ENCODE data around the gene GNS. TPM values are rescaled to one million over a fixed set of nuclear protein-coding genes. Genes with fewer than 3 reads are reported as not detected.
"Not testable (repeated sequence)": the region's sequence is repeated elsewhere in the genome, so short reads cannot be mapped to it uniquely, and the experiment has no call there.

The GNS gene
- total RNA-seq, result 100 to 1,000 TPM in 1 of 2 donors, 10 to 100 TPM in 1; 76.5 to 106 TPM

DNA sequence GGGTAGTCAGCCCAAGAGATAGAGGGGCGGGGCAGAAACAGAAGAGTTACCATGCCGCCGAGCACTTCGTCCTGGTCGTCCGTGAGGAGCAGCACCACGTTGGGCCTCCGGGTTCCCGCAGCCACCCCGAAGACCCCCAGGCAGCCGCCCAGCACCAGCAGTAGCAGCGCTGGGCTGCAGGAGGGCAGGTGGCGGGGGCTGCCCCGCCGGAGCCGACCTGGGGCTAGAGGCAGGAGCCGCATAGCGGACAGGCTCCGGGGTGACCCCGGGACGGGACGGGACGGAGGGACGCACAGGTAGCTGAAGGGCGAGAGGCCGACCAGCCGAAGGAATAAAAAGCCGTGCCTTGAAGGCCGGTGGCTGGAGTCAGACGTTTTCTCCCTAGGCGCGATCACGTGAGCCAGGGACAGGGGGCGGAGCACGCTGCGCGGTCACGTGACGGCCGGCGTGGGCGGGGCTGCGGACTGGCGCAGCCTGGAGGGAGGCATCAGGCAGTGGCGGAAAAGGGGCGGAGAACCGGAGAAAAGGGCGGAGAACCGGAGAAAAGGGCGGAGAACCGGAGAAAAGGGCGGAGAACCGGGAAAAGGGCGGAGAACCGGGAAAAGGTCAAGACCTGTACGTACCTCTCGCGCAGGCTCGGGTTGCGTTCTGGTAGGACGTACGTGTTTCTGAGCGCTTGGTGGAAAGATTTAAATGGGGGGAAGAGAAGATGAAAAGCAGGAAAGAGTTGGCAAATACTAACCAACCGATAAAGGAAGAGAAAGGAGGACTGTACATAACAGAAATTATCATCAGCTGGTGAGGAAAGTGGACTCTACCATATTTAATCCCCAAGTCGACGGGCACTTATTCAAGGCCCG, at the start of gene GNS:
Gene GNS, minus strand, starts transcription at position 372 of the 860 bp plus-strand sequence. Its CDS starts 130 bp downstream, at position 242.
- Histone ChIP-seq H3K4me3 (peak within 1 kb of the TSS; percentile 70 to 97), H3K4me1 (peaks cover 0 to 23% of the 10 kb centered on the region in 2 donors), H3K9me3 (no peaks in the 10 kb centered on the region), H3K27me3 (no peaks in the 10 kb centered on the region), H3K36me3 (no peaks in the 10 kb centered on the region), H3K27ac (peak within 1 kb of the TSS; percentile 92)
- DNase-seq (ENCODE audit: low spot score), result peak; percentile 96
- TF ChIP-seq, protein P1, sequence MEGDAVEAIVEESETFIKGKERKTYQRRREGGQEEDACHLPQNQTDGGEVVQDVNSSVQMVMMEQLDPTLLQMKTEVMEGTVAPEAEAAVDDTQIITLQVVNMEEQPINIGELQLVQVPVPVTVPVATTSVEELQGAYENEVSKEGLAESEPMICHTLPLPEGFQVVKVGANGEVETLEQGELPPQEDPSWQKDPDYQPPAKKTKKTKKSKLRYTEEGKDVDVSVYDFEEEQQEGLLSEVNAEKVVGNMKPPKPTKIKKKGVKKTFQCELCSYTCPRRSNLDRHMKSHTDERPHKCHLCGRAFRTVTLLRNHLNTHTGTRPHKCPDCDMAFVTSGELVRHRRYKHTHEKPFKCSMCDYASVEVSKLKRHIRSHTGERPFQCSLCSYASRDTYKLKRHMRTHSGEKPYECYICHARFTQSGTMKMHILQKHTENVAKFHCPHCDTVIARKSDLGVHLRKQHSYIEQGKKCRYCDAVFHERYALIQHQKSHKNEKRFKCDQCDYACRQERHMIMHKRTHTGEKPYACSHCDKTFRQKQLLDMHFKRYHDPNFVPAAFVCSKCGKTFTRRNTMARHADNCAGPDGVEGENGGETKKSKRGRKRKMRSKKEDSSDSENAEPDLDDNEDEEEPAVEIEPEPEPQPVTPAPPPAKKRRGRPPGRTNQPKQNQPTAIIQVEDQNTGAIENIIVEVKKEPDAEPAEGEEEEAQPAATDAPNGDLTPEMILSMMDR (IDR thresholded peaks at IDR 0.05), result no peak

DNA sequence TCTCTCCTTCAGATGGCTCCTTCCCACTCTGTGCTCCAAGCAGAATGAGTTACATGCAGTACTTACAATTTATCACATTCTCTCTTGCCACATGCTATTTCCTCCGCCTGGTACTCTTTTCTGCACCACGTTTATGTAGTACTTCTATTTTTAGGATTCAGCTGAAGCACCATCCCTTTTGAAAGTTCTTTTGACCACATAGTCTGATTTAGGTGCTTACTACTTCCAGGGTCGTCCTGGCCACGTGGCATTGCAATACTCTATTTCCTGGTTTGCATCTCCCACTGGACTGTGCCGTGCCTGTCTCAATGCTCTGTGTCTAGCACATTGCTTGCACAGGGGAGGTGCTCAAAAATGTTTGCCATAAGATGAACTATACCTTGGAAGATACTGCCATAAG, 48.9 kb upstream of the GNS start:
- TF ChIP-seq, protein P1 (IDR thresholded peaks at IDR 0.05), result no peak
- no peaks in the 10 kb centered on the region for H3K9me3 ChIP-seq
- H3K27ac ChIP-seq, result no peak overlapping the region
- H3K4me1 ChIP-seq, result no peaks in the 10 kb centered on the region
- H3K36me3 ChIP-seq, result no peaks in the 10 kb centered on the region
- H3K27me3 ChIP-seq, result no peaks in the 10 kb centered on the region
- DNase-seq (ENCODE audit: low spot score), result no peak
- no peak overlapping the region for H3K4me3 ChIP-seq

DNA sequence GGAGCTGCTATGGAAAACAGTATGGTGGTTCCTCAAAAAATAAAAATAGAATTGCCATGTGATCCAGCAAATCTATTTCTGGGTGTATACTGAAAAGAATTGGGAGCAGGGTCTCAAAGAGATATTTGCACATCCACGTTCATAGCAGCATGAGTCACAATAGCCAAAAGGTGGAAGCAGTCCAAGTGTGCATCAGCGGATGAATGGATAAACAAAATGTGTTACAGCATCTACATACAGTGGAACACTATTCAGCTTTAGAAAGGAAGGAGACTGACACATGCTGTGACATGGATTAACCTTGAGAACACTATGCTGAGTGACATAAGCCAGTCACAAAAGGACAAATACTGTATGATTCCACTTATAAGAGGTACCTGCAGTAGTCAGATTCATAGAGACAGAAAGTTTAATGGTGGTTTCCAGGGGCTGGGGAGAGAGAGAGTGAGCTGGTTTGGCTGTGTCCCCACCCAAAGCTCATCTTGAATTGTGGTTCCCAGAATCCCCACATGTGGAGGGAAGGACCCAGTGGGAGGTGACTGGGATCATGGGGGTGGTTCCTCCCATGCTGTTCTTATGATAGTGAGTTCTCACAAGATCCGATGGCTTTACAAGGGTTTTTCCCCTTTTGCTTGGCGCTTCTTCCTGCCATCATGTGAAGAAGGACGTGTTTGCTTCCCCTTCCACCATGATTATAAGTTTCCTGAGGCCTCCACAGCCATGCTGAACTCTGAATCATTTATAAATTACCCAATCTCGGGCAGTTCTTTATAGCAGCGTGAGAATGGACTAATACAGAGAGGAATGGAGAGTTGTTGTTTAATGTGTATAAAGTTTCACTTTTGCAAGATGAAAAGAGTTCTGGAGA, 47.6 kb upstream of the GNS start:
- H3K36me3 ChIP-seq, result no peaks in the 10 kb centered on the region
- H3K4me1 ChIP-seq, result no peaks in the 10 kb centered on the region
- H3K4me3 ChIP-seq, result no peak overlapping the region
- no peak for DNase-seq (ENCODE audit: low spot score)
- TF ChIP-seq, protein P1 (IDR thresholded peaks at IDR 0.05), result no peak
- H3K27me3 ChIP-seq, result no peaks in the 10 kb centered on the region
- H3K27ac ChIP-seq, result no peak overlapping the region
- no peaks in the 10 kb centered on the region for H3K9me3 ChIP-seq

DNA sequence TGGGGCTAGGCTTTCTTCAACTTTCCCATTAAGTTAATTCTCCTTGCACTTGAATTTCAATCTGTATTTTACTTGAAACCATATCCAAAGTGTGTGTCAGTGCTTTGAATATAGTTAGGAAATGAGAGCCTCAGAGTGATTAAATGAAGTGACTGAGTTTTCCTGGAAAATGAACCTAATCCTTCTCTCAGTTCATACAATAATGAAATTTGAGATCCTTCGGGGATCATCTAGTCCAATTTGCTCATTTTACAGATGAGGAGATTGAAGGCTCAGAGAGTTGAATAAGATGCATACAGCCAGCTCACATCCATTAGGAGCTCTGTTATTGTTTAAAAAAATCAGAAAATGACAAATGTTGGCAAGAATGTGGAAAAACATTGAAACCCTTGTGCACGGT, 47.0 kb upstream of the GNS start:
- Histone ChIP-seq H3K4me1 (no peaks in the 10 kb centered on the region), H3K9me3 (no peaks in the 10 kb centered on the region), H3K36me3 (no peaks in the 10 kb centered on the region), H3K27ac (no peak overlapping the region), H3K4me3 (no peak overlapping the region), H3K27me3 (no peaks in the 10 kb centered on the region)
- no peak for DNase-seq (ENCODE audit: low spot score)
- TF ChIP-seq, protein P1 (IDR thresholded peaks at IDR 0.05), result no peak

DNA sequence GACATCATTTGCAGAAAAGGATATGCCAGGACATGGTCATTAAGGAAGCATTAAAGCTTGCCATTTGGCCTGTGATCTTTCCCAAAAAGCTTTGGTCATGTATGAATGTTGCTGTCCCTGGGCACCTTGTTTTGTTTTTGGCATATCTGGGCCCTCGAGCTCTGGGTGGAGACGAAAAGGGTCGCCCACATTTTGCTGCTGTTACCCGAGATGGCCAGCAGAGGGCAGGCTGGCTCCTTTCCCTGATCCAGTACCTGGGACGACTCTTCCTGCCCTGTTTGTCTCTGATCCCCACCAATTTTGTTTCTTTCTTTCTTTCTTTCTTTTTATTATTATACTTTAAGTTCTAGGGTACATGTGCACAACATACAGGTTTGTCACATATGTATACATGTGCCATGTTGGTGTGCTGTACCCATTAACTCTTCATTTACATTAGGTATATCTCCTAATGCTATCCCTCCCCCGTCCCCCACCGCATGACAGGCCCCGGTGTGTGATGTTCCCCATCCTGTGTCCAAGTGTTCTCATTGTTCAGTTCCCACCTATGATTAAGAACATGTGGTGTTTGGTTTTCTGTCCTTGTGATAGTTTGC, 43.1 kb upstream of the GNS start:
- DNase-seq (ENCODE audit: low spot score); H3K36me3 ChIP-seq; H3K27me3 ChIP-seq; H3K27ac ChIP-seq; H3K4me1 ChIP-seq; H3K9me3 ChIP-seq; H3K4me3 ChIP-seq: not testable (repeated sequence)
- TF ChIP-seq, protein P1 (IDR thresholded peaks at IDR 0.05), result peak; percentile 90 to 91
